ENCODE data around the gene NCAPH2. TPM values are rescaled to one million over a fixed set of nuclear protein-coding genes. Genes with fewer than 3 reads are reported as not detected.

The NCAPH2 gene
- total and polyA plus RNA-seq, 2 of the 13 experiments (the other 11 are each of a cell fraction or from before 2014, with no cell fraction given): 28.1 to 64.4 TPM

DNA sequence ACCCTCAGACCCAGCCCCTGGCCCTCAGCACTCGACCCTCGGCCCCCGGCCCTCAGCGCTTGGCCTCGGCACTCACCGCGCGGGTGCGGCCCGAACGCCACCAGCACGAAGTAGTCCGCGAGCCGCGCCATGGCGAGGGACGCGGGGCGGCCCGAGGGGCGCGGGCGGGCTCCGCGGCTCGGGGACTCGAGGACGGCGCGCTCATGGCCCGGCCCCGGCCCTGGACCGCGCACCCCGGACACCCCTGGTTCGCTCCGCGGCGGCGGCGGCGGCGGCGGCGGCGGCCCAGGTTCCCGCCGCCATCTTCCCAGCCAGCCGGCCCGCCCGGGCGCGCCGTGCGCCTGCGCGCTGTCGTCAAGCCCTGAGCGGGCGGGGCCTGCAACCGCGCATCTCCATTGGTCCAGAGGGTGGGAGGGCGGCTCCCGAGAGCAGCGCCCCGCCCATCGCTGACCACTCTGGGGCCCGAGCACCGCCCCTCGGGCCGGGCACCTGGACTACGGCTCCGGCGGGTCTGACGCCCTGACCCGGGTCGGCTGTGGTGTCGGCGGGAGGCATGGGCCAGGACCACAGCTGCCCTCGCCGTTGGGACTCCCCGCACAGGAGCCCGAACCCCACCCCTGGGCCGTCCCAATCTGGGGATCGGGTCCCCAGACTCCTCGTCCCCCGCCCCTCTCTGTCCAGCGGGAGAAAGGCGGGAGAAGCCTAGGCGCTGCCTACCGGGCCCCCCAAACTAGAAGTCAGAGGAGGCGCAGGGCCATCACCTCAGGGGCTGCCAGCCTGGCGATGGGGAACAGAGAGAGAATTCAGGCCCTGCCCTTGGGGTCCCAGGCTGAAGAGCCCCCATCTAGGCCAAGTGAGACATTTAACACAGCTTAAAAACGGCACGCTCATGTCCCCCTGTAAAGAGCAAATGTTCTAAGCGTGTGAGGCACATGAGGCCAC lies 33.0 kb upstream of the NCAPH2 start, which contains the start of gene SBF1 (continued):
- TF ChIP-seq, protein P1, sequence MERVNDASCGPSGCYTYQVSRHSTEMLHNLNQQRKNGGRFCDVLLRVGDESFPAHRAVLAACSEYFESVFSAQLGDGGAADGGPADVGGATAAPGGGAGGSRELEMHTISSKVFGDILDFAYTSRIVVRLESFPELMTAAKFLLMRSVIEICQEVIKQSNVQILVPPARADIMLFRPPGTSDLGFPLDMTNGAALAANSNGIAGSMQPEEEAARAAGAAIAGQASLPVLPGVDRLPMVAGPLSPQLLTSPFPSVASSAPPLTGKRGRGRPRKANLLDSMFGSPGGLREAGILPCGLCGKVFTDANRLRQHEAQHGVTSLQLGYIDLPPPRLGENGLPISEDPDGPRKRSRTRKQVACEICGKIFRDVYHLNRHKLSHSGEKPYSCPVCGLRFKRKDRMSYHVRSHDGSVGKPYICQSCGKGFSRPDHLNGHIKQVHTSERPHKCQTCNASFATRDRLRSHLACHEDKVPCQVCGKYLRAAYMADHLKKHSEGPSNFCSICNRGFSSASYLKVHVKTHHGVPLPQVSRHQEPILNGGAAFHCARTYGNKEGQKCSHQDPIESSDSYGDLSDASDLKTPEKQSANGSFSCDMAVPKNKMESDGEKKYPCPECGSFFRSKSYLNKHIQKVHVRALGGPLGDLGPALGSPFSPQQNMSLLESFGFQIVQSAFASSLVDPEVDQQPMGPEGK (CRISPR knock-in tag; IDR thresholded peaks at IDR 0.05): peak; percentile 39; the same call in 1 of the 2 replicates
- TF ChIP-seq KDM4B (CRISPR knock-in tag; IDR thresholded peaks at IDR 0.05) (peak; percentile 72; the same call in 1 of the 2 replicates), NCOR1 (IDR thresholded peaks at IDR 0.05; ENCODE audit: borderline replicate concordance, low read length) (no peak), ZNF558 (CRISPR knock-in tag; IDR thresholded peaks at IDR 0.05; ENCODE audit: borderline replicate concordance) (no peak), POLR2G (IDR thresholded peaks at IDR 0.05; ENCODE audit: low read depth, low read length) (peak; percentile 79), MXI1 (IDR thresholded peaks at IDR 0.05; ENCODE audit: borderline replicate concordance, low read depth, low read length) (no peak; the same call in 2 of the 3 replicates), CBFB (CRISPR knock-in tag; IDR thresholded peaks at IDR 0.05) (no peak), ZFP82 (CRISPR knock-in tag; IDR thresholded peaks at IDR 0.05; ENCODE audit: borderline replicate concordance) (no peak), ZBTB20 (CRISPR knock-in tag; IDR thresholded peaks at IDR 0.05; ENCODE audit: borderline replicate concordance, low read depth) (peak; percentile 36; the same call in 1 of the 2 replicates), ZNF672 (CRISPR knock-in tag; IDR thresholded peaks at IDR 0.05) (no peak), HIVEP1 (CRISPR knock-in tag; IDR thresholded peaks at IDR 0.05) (no peak), IRF2 (CRISPR knock-in tag; IDR thresholded peaks at IDR 0.05) (peak; percentile 20; the same call in 1 of the 2 replicates), ZSCAN31 (CRISPR knock-in tag; IDR thresholded peaks at IDR 0.05; ENCODE audit: low read depth) (0 out of 2 replicates have a peak, but pooled peaks have one; percentile 44), CCAR2 (optimal IDR thresholded peaks at IDR 0.05; ENCODE audit: low read depth, low read length) (no peak)
- TF ChIP-seq, protein P2, sequence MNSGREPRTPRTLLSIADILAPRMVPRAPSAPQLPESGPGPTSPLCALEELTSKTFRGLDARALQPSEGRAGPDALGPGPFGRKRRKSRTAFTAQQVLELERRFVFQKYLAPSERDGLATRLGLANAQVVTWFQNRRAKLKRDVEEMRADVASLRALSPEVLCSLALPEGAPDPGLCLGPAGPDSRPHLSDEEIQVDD (CRISPR knock-in tag; IDR thresholded peaks at IDR 0.05; ENCODE audit: borderline replicate concordance): 0 out of 2 replicates have a peak, but pooled peaks have one; percentile 56
- TF ChIP-seq, protein P3, sequence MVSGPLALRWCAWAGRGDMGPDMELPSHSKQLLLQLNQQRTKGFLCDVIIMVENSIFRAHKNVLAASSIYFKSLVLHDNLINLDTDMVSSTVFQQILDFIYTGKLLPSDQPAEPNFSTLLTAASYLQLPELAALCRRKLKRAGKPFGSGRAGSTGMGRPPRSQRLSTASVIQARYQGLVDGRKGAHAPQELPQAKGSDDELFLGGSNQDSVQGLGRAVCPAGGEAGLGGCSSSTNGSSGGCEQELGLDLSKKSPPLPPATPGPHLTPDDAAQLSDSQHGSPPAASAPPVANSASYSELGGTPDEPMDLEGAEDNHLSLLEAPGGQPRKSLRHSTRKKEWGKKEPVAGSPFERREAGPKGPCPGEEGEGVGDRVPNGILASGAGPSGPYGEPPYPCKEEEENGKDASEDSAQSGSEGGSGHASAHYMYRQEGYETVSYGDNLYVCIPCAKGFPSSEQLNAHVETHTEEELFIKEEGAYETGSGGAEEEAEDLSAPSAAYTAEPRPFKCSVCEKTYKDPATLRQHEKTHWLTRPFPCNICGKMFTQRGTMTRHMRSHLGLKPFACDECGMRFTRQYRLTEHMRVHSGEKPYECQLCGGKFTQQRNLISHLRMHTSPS (CRISPR knock-in tag; IDR thresholded peaks at IDR 0.05; ENCODE audit: low read depth): peak; percentile 54; the same call in 1 of the 2 replicates
- TF ChIP-seq, protein P4, sequence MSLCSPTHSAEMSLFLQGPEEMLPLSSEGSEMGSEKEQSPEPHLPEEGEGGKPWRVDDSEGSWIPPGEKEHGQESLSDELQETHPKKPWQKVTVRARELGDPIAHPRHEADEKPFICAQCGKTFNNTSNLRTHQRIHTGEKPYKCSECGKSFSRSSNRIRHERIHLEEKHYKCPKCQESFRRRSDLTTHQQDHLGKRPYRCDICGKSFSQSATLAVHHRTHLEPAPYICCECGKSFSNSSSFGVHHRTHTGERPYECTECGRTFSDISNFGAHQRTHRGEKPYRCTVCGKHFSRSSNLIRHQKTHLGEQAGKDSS (CRISPR knock-in tag; IDR thresholded peaks at IDR 0.05; ENCODE audit: borderline replicate concordance, low read depth): 0 out of 2 replicates have a peak, but pooled peaks have one; percentile 45

Data from HepG2 (cell line).